Measurements from ENCODE around the gene AP5Z1. TPM values are rescaled to one million over a fixed set of nuclear protein-coding genes. Genes with fewer than 3 reads are reported as not detected.

Gene AP5Z1
- total RNA-seq, 4 donors from 2014 or later, result 36.6 to 111 (median 44.5) TPM

DNA sequence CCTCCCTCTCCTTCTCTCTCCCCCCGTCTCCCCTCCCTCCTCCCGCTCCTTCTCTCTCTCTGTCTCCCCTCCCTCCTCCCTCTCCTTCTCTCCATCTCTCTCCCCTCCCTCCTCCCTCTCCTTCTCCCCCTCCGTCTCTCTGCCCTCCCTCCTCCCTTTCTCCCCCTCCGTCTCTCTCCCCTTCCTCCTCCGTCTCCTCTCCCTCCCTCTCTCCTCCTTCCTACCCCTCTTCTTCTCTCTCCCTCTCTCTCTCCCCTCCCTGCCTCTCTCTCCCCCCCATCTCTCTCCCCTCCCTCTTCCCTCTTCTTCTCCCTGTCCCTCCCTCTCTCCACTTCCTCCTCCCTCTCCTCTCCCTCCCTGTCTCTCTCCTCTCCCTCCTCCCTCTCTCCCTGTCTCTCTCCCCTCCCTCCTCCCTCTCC, 32.2 kb downstream of the AP5Z1 start:
- 15% methylated on average over 4 of the region's 5 CpGs; no CpG with 5 or more reads in 1 of the 2 donors for WGBS, 2 donors (ENCODE audit: low coverage in 1 of 2)
- Histone ChIP-seq H3K27ac (no peak overlapping the region), H3K9me3 (no peaks in the 10 kb centered on the region), H3K4me3 (no peak overlapping the region), H3K27me3 (peaks cover 26% of the 10 kb centered on the region), H3K4me1 (no peaks in the 10 kb centered on the region), H3K36me3 (no peaks in the 10 kb centered on the region)
- intact Hi-C loops (cut with DNase I; ENCODE audit: low total_unique reads) (no loop called here), in situ Hi-C loops (cut with MboI; ENCODE audit: low pct_ligation_motif_present in 1 of 4, low pct_unique_long_range_greater_than_20kb in 1 of 4, low sequenced_read_pairs in 3 of 4) (no loop called here)
- TF ChIP-seq, protein P1, sequence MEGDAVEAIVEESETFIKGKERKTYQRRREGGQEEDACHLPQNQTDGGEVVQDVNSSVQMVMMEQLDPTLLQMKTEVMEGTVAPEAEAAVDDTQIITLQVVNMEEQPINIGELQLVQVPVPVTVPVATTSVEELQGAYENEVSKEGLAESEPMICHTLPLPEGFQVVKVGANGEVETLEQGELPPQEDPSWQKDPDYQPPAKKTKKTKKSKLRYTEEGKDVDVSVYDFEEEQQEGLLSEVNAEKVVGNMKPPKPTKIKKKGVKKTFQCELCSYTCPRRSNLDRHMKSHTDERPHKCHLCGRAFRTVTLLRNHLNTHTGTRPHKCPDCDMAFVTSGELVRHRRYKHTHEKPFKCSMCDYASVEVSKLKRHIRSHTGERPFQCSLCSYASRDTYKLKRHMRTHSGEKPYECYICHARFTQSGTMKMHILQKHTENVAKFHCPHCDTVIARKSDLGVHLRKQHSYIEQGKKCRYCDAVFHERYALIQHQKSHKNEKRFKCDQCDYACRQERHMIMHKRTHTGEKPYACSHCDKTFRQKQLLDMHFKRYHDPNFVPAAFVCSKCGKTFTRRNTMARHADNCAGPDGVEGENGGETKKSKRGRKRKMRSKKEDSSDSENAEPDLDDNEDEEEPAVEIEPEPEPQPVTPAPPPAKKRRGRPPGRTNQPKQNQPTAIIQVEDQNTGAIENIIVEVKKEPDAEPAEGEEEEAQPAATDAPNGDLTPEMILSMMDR (IDR thresholded peaks at IDR 0.05), result no peak
- no peak for TF ChIP-seq EP300 (IDR thresholded peaks at IDR 0.05; ENCODE audit: low read depth)
- TF ChIP-seq POLR2AphosphoS5 (IDR thresholded peaks at IDR 0.05), result no peak
- no peak for TF ChIP-seq POLR2A (IDR thresholded peaks at IDR 0.05)
- no peak for DNase-seq

DNA sequence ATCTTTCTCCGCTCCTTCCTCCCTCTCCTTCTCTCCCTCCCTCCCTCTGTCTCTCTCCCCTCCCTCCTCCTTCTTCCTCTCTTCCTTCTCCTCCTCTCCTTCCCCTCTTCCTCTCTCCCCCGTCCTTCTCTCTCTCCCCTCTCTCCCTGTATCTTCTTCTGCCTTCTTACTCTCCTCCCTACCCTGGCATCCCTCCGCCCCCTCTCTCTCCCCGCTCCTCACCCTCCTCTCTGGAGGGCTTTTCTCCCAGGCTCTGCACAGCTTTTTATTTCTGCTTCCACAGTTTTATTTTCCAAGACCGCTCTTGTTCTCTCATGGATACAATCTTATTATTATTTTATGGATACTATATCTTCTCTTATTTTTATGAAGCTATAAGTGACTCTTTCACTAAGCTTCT, 32.6 kb downstream of the AP5Z1 start:
- Histone ChIP-seq H3K4me1 (no peaks in the 10 kb centered on the region), H3K9me3 (no peaks in the 10 kb centered on the region), H3K4me3 (no peak overlapping the region), H3K27ac (peak overlapping the region in 1 of 4 donors; percentile 23), H3K36me3 (no peaks in the 10 kb centered on the region), H3K27me3 (peaks cover 26% of the 10 kb centered on the region)
- 59 to 60% methylated on average over 1 to 5 of the region's 5 CpGs for WGBS, 2 donors (ENCODE audit: low coverage in 1 of 2)
- DNase-seq, result no peak
- in situ Hi-C loops (cut with MboI; ENCODE audit: low pct_ligation_motif_present in 1 of 4, low pct_unique_long_range_greater_than_20kb in 1 of 4, low sequenced_read_pairs in 3 of 4) (no loop called here), intact Hi-C loops (cut with DNase I; ENCODE audit: low total_unique reads) (no loop called here)
- TF ChIP-seq POLR2AphosphoS5 (IDR thresholded peaks at IDR 0.05) (no peak), POLR2A (IDR thresholded peaks at IDR 0.05) (no peak), EP300 (IDR thresholded peaks at IDR 0.05; ENCODE audit: low read depth) (no peak)
- TF ChIP-seq, protein P1 (IDR thresholded peaks at IDR 0.05), result no peak

DNA sequence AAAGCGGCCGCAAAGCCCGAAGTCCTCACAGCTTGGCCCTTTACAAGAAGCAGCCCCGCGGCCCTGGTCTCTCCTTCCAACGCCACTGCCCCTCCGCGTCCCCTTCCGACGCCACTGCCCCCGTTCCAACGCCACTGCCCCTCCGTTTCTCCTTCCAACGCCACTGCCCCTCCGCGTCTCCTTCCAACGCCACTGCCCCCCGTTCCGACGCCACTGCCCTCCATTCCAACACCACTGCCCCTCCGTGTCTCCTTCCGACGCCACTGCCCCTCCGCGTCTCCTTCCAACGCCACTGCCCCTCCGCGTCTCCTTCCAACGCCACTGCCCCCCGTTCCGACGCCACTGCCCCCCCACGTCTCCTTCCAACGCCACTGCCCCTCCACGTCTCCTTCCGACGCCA, 33.1 kb downstream of the AP5Z1 start:
- H3K9me3 ChIP-seq, result no peaks in the 10 kb centered on the region
- DNase-seq, result no peak
- no peak for TF ChIP-seq EP300 (IDR thresholded peaks at IDR 0.05; ENCODE audit: low read depth)
- TF ChIP-seq, protein P1 (IDR thresholded peaks at IDR 0.05), result no peak
- TF ChIP-seq POLR2A (IDR thresholded peaks at IDR 0.05), result no peak
- H3K27ac ChIP-seq, result peak overlapping the region in 1 of 4 donors; percentile 23
- H3K36me3 ChIP-seq, result no peaks in the 10 kb centered on the region
- WGBS, 2 donors (ENCODE audit: low coverage in 1 of 2), result 83 to 85% methylated on average over 26 to 32 of the region's 37 CpGs
- in situ Hi-C loops (cut with MboI; ENCODE audit: low pct_ligation_motif_present in 1 of 4, low pct_unique_long_range_greater_than_20kb in 1 of 4, low sequenced_read_pairs in 3 of 4), result no loop called here
- no peak overlapping the region for H3K4me3 ChIP-seq
- no peaks in the 10 kb centered on the region for H3K4me1 ChIP-seq
- intact Hi-C loops (cut with DNase I; ENCODE audit: low total_unique reads), result no loop called here
- peaks cover 26% of the 10 kb centered on the region for H3K27me3 ChIP-seq

DNA sequence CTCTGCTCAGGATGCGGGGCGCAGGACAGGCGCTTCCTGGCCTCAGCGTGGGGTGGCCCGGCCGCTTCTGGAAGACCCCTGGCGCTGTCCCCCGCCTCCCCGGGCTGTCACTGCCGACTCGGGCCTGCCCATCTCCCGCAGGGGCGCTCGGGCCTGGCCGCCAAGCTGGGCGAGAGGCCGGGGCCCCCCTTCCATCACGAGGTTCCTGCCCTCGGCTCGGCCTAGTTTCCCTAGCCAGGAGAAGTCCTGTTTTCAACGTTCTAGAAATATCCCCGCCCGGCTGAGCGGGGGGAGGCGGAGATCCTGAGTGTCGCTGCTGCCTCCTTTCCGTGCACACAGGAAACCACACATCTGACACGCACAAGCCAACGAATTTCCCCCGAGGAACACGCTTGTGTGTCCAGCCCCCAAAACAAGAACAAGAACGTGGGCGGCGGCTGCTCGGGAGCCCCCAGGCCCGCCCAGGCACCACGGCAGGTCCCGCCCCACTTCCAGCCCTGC, 33.7 kb downstream of the AP5Z1 start:
- in situ Hi-C loops (cut with MboI; ENCODE audit: low pct_ligation_motif_present in 1 of 4, low pct_unique_long_range_greater_than_20kb in 1 of 4, low sequenced_read_pairs in 3 of 4) (no loop called here), intact Hi-C loops (cut with DNase I; ENCODE audit: low total_unique reads) (no loop called here)
- Histone ChIP-seq H3K9me3 (no peaks in the 10 kb centered on the region), H3K27ac (peak overlapping the region in 1 of 4 donors; percentile 34), H3K36me3 (no peaks in the 10 kb centered on the region), H3K27me3 (peaks cover 26% of the 10 kb centered on the region), H3K4me3 (peak overlapping the region in 1 of 4 donors; percentile 27), H3K4me1 (no peaks in the 10 kb centered on the region)
- TF ChIP-seq, protein P1 (IDR thresholded peaks at IDR 0.05), result no peak
- no peak for TF ChIP-seq POLR2A (IDR thresholded peaks at IDR 0.05)
- TF ChIP-seq POLR2AphosphoS5 (IDR thresholded peaks at IDR 0.05), result no peak
- no peak for TF ChIP-seq EP300 (IDR thresholded peaks at IDR 0.05; ENCODE audit: low read depth)
- no peak for DNase-seq
- WGBS, 2 donors (ENCODE audit: low coverage in 1 of 2), result 62% methylated on average over 31 of the region's 38 CpGs; no CpG with 5 or more reads in 1 of the 2 donors

Measured in transverse colon (tissue), 4 donors.